Activated CD4-positive, CD25-positive, alpha-beta regulatory T cell treated with anti-CD3 and anti-CD28 coated beads, Interleukin-2, amount 50 U/mL, for 16 hours (primary cell): ENCODE measurements around the gene MEIS3.

Experiments
- DNase-seq: peaks from one replicate; pipeline ENCODE4 v3.0.0-alpha.2; 2020; ENCODE audit warnings: low read depth, low spot score

MEIS3 gene

DNA sequence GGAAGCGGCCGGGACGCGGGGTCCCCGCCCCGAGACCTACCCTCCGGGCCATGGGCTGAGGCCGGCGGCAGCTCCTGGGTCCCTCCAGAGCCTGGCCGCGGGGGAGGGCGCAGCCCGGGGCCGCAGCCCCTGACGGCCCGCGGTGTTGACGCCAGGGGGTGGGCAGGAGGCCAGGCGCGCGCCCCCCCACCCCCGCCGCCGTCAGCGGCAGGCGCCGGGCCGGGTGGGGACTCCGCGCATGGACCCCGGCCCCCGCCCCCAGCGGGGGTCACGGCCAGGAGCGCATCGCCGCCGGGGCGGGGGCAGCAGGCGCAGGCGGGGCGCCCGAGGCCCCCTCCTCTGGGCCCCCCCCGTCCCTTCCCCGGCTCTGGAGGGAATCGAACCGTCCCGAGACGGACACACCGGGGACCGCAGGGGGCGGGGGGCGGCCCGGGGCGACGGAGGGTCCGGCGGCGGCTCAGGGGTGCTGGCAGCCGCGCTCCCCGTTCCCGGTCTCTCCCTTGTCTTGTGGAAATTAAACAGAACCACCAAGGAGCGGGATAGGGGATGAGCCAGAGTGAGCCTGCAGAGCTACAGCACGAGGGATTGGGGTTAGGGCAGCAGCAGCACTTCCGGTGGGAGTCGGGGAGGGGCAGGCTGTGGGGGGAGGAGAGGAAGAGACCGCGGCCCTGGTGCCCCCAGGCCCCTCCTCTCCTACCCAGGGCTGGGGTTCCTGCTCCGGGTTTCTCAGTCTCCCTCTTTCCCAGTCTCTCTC lies at the start of gene MEIS3:
TSS of gene MEIS3 (minus strand) at position 498 of the 754 bp plus-strand sequence. CDS start at position 52, 446 bp downstream.
- DNase-seq = no peak

DNA sequence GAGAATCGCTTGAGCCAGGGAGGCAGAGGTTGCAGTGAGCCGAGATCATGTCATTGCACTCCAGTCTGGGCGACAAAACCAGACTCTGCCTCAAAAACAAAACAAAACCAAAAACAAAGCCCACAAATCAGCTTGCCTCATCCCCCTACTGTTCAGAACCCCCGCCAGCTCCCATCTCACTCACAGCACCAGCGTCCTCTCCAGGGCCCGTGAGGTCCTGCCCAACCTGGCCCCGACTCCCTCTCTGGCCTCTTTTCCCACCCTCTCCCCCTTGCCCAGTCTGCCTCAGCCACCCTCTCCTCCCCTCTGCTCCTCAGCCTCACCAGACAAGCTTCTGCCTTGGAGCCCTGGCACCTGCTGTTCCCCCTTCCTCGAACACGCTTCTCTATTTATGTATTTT lies 48.6 kb upstream of the MEIS3 start:
- no peak for DNase-seq

GRCh38 chr19:47465957-47466356 lies 46.6 kb upstream of the MEIS3 start:
- DNase-seq = no peak

- DNase-seq = no peak
Measured at GRCh38 chr19:47464675-47465419, 45.5 kb upstream of the MEIS3 start.

DNA sequence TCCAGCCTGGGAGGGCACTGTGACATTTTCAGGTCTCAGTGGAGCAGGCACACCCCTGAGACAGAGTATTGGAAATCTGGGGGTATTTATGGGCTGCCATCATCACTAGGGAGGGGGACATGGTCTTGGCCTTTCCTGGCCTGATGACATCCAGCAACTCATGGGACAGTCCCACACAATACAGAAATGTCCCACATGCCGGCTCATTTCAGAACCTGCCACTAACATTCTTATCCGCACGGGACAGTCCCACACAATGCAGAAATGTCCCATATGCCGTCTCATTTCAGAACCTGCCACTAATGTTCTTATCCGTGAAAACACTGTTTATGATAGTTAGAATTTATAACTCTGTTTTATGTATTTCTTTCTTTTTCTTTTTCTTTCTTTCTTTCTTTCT lies 42.5 kb upstream of the MEIS3 start:
- no peak for DNase-seq

DNA sequence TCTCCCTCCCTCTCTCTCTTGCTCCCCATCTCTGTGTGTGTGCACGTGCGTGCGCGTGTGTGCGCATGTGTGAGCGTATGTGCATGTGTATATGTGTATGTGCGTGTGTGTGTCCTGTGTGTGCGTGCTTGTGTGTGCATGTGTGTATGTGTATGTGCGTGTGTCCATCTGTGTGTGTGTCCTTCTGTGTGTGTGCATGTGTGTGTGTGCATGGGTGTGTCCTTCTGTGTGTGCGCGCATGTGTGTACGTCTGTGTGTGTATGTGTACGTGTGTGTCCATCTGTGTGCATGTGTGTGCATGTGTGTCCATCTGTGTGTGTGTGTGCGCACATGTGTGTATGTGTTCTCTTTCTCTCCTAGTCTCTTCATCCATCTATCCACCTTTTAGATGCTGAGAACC lies 40.1 kb upstream of the MEIS3 start:
- no peak for DNase-seq

DNA sequence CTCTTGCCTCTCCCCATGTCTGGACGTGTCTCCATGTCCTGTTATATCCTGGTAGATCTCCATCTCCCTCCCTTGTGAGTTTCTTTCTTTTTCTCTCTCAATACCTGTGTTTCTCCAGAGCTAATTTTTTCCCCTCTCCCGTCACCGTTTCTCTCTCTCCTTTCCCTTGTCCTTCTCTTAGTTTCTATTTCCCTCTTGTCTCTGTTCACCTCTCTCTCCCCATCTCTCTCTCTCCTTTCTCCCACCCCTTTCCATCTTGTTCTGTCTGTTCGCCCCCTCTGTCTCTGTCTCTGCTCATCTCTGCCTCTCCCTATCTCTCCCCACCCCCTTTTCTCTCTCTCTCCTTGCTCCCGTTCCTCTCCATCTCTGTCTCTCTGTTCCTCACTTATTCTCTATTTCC lies 39.3 kb upstream of the MEIS3 start:
- no peak for DNase-seq

GRCh38 chr19:47456721-47457474 lies 37.6 kb upstream of the MEIS3 start:
- no peak for DNase-seq

DNA sequence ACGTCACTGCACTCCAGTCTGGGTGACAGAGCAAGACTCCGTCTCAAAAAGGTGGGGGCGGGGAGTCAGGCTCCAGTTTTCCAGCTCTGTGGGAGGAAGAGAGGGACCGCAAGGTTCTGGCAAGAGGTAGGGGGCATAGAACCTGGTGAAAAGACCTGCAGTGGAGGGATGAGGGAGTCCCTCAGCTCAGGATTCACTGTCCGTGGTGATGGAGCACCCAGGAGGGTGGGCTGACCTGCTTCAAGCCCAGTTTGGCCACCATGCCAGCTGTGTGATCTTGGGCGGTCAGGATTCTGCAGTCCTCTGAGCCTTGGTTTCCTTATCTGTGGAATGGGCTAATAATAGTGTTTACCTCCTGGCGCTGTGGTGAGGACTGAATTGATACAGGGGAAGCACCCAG lies 31.2 kb upstream of the MEIS3 start:
- no peak for DNase-seq

DNA sequence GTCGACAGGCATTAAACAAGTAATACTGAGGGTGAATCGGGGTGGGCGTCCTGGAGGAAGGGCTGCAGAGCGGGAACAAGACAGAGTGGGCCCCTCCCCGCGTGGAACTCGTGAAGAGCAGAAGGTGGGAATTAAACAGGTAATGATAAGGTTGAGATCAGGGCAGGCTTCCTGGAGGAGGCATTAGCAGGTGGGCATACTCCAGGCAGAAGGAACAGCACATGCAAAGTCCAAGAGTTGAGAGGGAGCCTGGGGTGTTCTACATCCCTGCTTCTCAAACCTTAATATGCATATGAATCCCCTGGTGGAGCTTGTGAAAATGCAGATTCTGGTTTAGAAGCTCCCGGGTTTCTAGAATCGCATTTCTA lies 29.0 kb upstream of the MEIS3 start:
- DNase-seq = no peak

DNA sequence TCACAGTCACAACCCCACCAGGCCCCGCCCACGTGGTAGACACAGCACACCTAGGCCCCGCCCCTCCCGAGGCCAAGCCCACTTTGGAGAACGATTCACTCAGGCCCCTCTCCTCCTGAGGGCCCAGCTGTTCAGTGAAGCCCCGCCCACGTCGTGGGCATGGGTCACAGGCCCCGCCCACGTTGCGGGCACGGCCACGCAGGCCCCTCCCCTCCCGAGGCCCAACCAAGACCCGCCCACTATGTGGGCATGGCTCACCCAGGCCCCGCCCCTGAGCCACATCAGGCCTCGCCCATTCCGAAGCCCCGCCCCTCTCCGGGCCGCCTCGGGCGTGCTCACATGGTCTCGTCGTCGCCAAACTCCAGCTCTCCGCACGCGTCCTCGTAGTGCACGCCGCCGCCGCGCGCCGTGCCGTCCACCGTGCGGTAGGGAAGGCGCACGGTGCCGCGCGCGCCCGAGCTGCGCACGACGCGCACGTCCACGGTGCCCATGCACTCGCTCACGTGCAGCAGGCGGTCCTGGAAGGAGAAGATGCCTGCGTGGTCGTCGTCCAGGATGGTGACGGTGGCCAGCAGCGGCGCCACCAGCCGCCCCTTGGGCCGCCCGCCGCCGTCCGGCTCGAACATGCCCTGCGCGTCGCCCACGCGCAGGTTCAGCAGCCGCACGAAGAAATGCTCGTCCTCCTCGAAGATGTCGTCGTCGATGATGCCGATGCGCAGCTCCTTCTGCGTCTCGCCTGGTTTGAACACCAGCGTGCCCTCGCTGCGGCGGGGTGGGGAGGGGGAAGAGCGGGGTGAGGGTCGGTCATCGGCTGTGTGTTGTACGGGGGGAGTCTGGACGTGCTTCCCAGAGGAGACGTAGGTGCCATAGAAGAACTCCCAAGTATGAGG lies 28.4 kb upstream of the MEIS3 start:
- DNase-seq = no peak

DNA sequence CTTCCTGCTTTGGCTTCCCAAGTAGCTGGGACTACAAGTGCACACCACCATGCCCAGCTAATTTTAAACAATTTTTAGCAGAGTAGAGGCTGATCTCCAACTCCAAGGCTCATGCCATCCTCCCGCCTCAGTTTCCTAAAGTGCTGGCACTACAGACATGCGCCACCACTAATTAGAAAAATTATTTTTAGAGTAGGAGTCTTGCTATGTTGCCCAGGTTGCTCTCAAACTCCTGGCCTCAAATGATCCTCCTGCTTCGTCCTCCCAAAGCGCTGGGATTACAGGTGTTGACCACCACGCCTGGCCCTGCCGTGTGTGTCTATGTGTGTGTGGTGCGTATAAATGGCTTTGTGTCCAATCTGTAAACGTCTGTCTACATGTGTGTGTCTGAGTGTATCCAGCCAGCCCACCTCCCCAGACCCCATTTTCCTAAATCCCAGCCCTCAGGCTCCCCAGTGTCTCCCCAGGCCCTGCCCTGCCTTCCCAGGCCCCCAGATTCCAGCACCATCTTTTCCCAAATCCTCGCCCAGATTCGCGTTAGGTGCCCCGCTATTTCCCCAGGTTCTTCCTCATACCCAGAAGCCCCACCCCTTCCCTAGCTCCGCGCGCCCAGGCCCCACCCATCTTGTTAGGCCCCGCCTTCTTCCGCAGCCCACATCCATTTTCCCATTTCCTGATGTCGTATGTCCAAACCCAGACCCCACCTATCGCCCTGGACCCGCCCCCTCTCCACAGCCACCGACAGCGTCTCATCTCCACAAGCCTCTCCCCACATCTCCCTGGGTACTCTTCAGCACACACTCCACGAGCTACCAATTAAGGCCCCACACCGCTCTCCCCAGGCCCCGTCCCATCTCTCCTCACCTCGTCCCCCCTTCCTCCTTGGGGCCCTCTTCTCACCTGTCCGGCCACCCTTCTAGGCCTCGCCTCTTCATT lies 27.5 kb upstream of the MEIS3 start:
- DNase-seq = no peak

DNA sequence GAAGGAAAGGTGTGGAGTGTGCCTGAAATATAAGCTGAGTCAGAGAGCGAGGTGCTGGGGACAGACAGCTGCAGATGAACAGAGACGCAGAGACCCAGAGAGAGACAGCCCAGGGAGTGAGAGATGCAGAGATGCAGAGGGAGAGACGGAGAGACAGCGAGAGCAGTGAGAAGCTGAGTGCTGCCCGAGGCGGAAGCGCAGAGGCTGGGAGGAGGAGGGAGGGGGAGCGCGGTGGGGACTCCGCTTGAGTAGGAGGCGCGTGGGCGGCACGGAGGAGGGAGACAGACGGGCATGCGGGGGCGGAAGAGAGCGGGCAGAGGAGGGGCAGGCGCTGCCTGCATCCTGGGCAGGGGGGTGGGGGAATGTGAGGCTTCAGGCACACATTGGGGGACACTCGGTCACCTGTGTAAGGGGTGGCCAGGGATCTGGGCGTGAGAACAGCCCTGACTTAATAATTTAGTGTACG lies 26.6 kb upstream of the MEIS3 start:
- DNase-seq = peak; percentile 41

GRCh38 chr19:47445527-47445926 lies 26.2 kb upstream of the MEIS3 start:
- no peak for DNase-seq

DNA sequence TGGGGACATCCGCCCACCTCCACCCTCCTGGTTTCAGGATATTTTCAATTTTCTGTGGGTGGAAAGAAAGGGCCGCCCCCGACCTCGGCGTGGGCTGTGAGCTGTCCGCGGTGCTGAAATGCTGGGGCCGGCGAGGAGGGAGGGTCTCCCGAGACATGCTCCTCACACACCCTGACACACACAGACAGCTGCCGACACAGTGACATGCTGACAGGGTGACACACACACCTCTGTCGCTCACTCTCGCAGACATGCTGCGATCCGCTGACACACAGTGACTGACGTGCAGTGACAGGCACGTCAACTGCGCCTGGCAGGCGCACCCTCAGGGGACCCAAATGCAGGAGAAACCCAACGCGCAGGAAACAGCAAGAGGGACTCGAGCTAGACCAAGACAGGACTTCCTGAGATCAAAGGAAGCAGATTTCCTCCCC lies 25.1 kb upstream of the MEIS3 start:
- DNase-seq = no peak

DNA sequence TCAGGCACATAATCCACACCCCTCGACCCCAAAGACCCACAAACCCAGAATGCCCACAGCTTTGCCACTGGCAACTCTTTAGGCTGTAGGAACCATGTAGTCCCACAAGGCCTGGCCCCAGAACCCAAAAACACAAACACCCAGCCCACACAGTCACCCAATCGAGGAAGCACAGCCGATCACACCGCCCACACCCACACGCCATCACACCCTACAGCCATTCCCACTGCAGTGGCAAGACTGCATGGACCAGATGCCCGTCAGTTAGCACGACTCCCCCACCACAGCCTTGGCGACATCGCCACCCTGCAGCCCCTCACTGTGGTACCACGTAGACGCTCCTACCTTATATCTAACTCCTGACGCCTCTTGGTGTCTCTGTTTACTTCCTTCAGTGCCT lies 24.0 kb upstream of the MEIS3 start:
- DNase-seq = no peak

DNA sequence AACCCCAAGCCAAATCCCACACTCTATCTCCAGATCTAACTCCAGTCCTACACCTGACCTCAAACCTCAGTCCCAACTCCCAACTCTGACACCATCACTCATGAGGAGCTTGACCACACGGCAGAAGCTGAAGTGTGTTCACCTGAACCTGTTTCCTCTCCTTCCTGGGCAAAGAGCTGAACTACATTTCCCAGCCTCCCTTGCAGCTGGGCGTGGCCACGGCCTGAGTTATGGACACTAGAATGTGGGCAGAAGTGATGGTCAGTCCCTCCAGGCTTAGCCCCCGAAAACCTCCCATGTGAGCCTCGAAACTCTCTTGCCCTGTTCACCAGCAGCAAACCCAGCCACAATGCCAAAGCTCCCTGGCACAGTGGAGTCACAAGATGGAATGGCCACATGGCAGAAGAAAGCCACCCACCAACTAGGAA lies 19.5 kb upstream of the MEIS3 start:
- DNase-seq = no peak

DNA sequence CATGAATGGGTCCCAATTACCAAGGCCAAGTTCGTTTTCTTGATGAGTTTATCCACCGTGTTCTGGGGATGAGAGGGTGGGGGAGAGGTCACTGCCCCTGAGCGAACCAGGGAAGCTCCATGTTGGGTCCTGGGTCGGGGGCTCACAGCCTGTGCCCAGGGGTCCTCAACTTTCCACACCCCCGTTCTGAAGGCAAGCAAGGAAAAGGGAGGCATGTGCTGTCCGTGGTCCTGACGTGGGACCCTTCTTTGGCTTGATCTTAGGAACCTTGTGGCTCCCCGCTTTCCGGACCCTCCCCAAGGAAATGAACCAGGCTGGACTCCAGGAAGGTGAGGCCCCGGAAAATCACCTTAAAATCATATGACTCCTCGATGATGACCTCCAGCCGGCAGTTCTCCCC lies 18.2 kb upstream of the MEIS3 start:
- no peak for DNase-seq

DNA sequence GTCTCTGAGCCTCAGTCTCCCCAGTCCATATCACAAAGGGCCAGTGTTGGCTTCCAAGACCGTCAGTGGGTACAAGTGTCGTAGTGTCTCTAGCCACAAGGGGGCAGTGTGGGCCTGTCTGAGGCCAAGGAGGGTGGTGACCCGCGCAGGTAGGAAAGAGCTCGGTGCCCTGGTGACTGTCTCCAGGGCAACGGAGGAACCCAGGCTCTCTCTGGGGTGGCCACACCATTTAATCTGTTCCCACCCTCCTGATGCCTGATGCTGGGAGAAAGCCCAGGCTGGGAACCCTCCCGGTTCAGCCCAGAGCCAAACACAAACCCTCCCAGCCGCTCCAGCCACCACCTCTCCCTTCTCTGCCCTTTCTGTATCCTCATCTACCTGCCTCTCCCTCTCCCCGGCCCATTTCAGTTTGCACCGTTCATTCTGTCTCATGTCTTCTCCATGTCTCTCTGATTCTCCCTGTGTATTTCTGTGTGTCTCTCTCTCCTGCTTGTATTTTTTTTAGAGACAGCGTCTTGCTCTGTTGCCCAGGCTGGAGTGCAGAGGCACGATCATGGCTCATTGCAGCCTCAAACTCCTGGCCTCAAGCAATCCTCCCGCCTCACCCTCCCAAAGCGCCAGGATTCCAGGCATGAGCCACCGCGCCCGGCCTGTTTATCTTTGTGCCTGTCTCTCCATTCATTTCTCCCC lies 17.5 kb upstream of the MEIS3 start:
- DNase-seq = peak; percentile 84
